DOHH2 (cell line): ENCODE results near the gene MEDAG.

ENCODE experiments used
- H3F3A ChIP-seq: fragments of 200-600 bp; sonication (generic), shearing (Covaris generic); 2 replicates; pipeline ENCODE4 v1.6.0; 2016; ENCODE audit warnings: antibody characterized with exemption, mild to moderate bottlenecking; ENCODE audit not compliant: control insufficient read depth, insufficient read depth
- H3K27ac ChIP-seq: fragments of 200-600 bp; sonication (generic); 2 replicates; pipeline ENCODE4 v1.5.1; 2014; ENCODE audit warnings: low read depth, mild to moderate bottlenecking, low read length, moderate library complexity
- H3K27me3 ChIP-seq: fragments of 200-600 bp; sonication (generic); 2 replicates; pipeline ENCODE4 v1.6.1; 2014; ENCODE audit warnings: mild to moderate bottlenecking, low read length, mixed read lengths; ENCODE audit not compliant: control insufficient read depth
- H3K36me3 ChIP-seq: fragments of 200-600 bp; sonication (generic); 2 replicates; pipeline ENCODE4 v1.6.1; 2014; ENCODE audit warnings: mild to moderate bottlenecking, low read length, moderate library complexity, mixed read lengths; ENCODE audit not compliant: control insufficient read depth
- H3K4me1 ChIP-seq: fragments of 200-600 bp; sonication (generic); 2 replicates; pipeline ENCODE4 v1.6.1; 2014; ENCODE audit warnings: mild to moderate bottlenecking, low read length, mixed read lengths; ENCODE audit not compliant: control insufficient read depth
- H3K4me2 ChIP-seq: fragments of 200-600 bp; sonication (generic); 2 replicates; pipeline ENCODE4 v1.6.0; 2014; ENCODE audit warnings: mild to moderate bottlenecking, low read length, moderate library complexity
- H3K4me3 ChIP-seq: fragments of 200-600 bp; sonication (generic); 2 replicates; pipeline ENCODE4 v1.5.1; 2014; ENCODE audit warnings: mild to moderate bottlenecking, low read length, mixed read lengths
- H3K79me2 ChIP-seq: fragments of 200-600 bp; sonication (generic); 2 replicates; pipeline ENCODE4 v1.6.1; 2014; ENCODE audit warnings: mild to moderate bottlenecking, low read length, mixed read lengths; ENCODE audit not compliant: control insufficient read depth
- H3K9me2 ChIP-seq: fragments of 200-600 bp; sonication (generic); replicated peaks from 2 replicates; pipeline ENCODE4 v1.6.1; 2014; ENCODE audit warnings: mild to moderate bottlenecking, low read length, mixed read lengths; ENCODE audit not compliant: control insufficient read depth
- H3K9me3 ChIP-seq: fragments of 200-600 bp; sonication (generic); 2 replicates; pipeline ENCODE4 v1.6.1; 2014; ENCODE audit warnings: antibody characterized with exemption, low read length, mixed read lengths; ENCODE audit not compliant: control insufficient read depth, insufficient read depth
- H4K20me1 ChIP-seq: fragments of 200-600 bp; sonication (generic); 2 replicates; pipeline ENCODE4 v1.6.0; 2014; ENCODE audit warnings: low read depth, mild to moderate bottlenecking, antibody characterized with exemption, low read length, moderate library complexity; ENCODE audit not compliant: control insufficient read depth, insufficient read depth
- CTCF ChIP-seq: fragments of 200-600 bp; sonication (generic); IDR thresholded peaks from one replicate; pipeline ENCODE4 v1.5.1; 2014; ENCODE audit warnings: antibody characterized with exemption, mild to moderate bottlenecking, low read depth, low read length; ENCODE audit not compliant: poor library complexity, severe bottlenecking
- EZH2phosphoT487 ChIP-seq: fragments of 200-600 bp; sonication (generic); IDR thresholded peaks from 2 replicates; pipeline ENCODE4 v1.6.1; 2017; ENCODE audit warnings: borderline replicate concordance, mild to moderate bottlenecking, antibody characterized with exemption, low read length, moderate library complexity, mixed read lengths

MEDAG gene

GRCh38 chr13:30872276-30872594, 33.8 kb upstream of the MEDAG start:
- Histone ChIP-seq H3K4me1 (peaks cover 5% of the 10 kb centered on the region; the same call in 1 of the 2 replicates), H4K20me1 (no peaks in the 10 kb centered on the region), H3K27ac (no peak overlapping the region), H3K27me3 (peaks cover 4% of the 10 kb centered on the region), H3K4me2 (no peak overlapping the region), H3K79me2 (no peaks in the 10 kb centered on the region), H3K9me3 (no peaks in the 10 kb centered on the region), H3K4me3 (no peak overlapping the region), H3K36me3 (no peaks in the 10 kb centered on the region), H3F3A (no peaks in the 10 kb centered on the region), H3K9me2 (no peaks in the 10 kb centered on the region)
- TF ChIP-seq CTCF = no peak
- TF ChIP-seq EZH2phosphoT487 = no peak

DNA sequence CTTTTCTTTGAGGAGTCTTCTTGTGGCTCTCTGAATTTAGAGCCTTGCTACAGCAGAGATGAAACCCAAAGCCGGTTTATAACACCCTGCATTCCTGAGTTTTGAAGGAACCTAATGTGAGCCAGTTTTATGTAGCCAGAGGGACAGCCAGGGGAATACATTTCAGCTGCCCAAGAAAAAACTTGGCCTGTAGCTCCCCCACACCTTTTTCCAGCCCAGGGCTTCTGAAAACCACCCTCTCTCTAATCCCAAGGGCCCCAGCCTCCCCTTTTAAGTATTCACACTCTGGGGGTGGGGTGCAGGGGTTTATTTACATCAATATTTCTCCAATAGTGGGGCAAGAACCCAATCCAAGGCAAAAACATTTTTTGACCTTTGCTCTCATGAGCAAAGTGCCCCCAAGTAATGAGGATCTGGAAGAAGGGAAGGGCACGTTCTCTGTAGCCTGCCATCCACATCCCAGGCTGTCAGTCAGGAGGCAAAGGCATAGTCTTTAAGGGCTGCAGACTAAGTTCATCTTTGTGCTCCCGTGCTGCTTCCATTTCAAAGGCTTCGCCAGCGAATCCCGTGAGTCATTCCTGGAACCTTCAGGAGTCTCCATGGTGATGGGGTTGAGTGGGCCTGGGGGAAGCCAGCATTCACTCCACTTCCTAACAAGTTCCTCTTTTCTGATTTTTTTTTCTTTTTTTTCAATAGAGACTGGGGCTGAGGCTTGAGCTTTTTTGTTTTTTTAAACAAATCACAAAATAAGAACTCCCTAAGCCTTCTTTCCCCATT, 33.2 kb upstream of the MEDAG start:
- Histone ChIP-seq H3K79me2 (no peaks in the 10 kb centered on the region), H3K27ac (no peak overlapping the region), H3K4me1 (peaks cover 5% of the 10 kb centered on the region; the same call in 1 of the 2 replicates), H3K9me2 (no peaks in the 10 kb centered on the region), H4K20me1 (no peaks in the 10 kb centered on the region), H3F3A (no peaks in the 10 kb centered on the region), H3K4me3 (no peak overlapping the region), H3K4me2 (no peak overlapping the region), H3K36me3 (no peaks in the 10 kb centered on the region), H3K27me3 (peaks cover 5% of the 10 kb centered on the region; the same call in 1 of the 2 replicates), H3K9me3 (no peaks in the 10 kb centered on the region)
- no peak for TF ChIP-seq EZH2phosphoT487
- no peak for TF ChIP-seq CTCF

DNA sequence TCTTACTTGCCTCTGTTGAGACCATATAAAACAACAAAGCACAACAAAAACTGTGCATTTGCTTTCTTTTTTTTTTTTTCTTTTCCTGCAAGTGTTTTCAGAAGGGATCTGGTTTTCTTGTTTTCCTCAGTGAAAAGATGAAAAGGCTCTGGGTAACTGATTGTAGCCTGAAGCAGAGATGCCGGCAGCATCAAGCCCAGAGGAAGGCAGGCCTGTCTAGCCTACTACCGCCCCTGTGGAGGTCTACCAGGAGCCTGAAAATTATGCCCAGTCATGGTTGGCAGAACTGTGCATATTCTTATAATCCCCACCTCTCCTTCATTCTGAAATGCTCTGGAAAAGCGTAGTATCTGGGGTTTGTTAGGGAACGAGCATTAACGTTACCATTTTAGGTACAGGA, 32.6 kb upstream of the MEDAG start:
- Histone ChIP-seq H3K79me2 (no peaks in the 10 kb centered on the region), H3K9me2 (no peaks in the 10 kb centered on the region), H3K4me1 (peaks cover 5% of the 10 kb centered on the region; the same call in 1 of the 2 replicates), H3K27ac (no peak overlapping the region), H3K4me3 (no peak overlapping the region), H3F3A (no peaks in the 10 kb centered on the region), H3K9me3 (no peaks in the 10 kb centered on the region), H3K4me2 (no peak overlapping the region), H3K27me3 (peaks cover 5% of the 10 kb centered on the region; the same call in 1 of the 2 replicates), H3K36me3 (no peaks in the 10 kb centered on the region), H4K20me1 (no peaks in the 10 kb centered on the region)
- TF ChIP-seq CTCF = no peak
- no peak for TF ChIP-seq EZH2phosphoT487
